Activated CD8-positive, alpha-beta T cell treated with anti-CD3 and anti-CD28 coated beads for 36 hours (primary cell): ENCODE results near the gene MRPS11. TPM values are rescaled to one million over a fixed set of nuclear protein-coding genes. Genes with fewer than 3 reads are reported as not detected.

Experiments used
- ATAC-seq: fragments of 200-7000 bp; cut with Tn5 transposase; one replicate; pipeline ENCODE4 v1.10.0; 2021; ENCODE audit warnings: mild to moderate bottlenecking, moderate library complexity
- CTCF ChIA-PET: fragments of 350-600 bp; sonication (Branson Sonifier 250); formaldehyde crosslinking; loops from one replicate; lab custom pipeline; 2021; ENCODE audit warnings: antibody characterized with exemption; lab: Charles Lee
- POLR2A ChIA-PET: fragments of 350-600 bp; sonication (Branson Sonifier 250); formaldehyde crosslinking; loops from one replicate; lab custom pipeline; 2021; ENCODE audit warnings: antibody characterized with exemption; lab: Charles Lee
- DNase-seq: peaks from one replicate; pipeline ENCODE4 v3.0.0-alpha.2; 2020
- H3K27ac Mint-ChIP-seq: one replicate; pipeline ENCODE4 v1.8.0; 2021; ENCODE audit warnings: mild to moderate bottlenecking, mixed read lengths
- H3K27me3 Mint-ChIP-seq: one replicate; pipeline ENCODE4 v1.8.0; 2021; ENCODE audit warnings: mixed read lengths
- H3K36me3 Mint-ChIP-seq: one replicate; pipeline ENCODE4 v1.8.0; 2021; ENCODE audit warnings: low read depth, mixed read lengths
- H3K4me1 Mint-ChIP-seq: one replicate; pipeline ENCODE4 v1.8.0; 2021; ENCODE audit warnings: low read depth, mixed read lengths
- H3K4me3 Mint-ChIP-seq: one replicate; pipeline ENCODE4 v1.8.0; 2021; ENCODE audit warnings: mild to moderate bottlenecking, moderate library complexity, mixed read lengths
- H3K9me3 Mint-ChIP-seq: one replicate; pipeline ENCODE4 v1.8.0; 2021; ENCODE audit warnings: mixed read lengths
- intact Hi-C: fragments of 100-400 bp; cut with micrococcal nuclease; formaldehyde crosslinking; loops from one replicate; pipeline ENCODE4 v1.10.0; 2022
- total RNA-seq, 2 experiments: library from RNA; stranded (reverse); gene quantifications; one replicate each; pipeline ENCODE4 v1.2.3, GENCODE V29; 2021
- TF ChIP-seq, protein P1 (sequence below): fragments of 200-600 bp; IDR thresholded peaks from one replicate; pipeline ENCODE4 v1.8.0; 2022; ENCODE audit warnings: antibody characterized with exemption, mild to moderate bottlenecking

MRPS11 gene
- total RNA-seq, 2 experiments from 2014 or later = 54.3 to 55.4 TPM

DNA sequence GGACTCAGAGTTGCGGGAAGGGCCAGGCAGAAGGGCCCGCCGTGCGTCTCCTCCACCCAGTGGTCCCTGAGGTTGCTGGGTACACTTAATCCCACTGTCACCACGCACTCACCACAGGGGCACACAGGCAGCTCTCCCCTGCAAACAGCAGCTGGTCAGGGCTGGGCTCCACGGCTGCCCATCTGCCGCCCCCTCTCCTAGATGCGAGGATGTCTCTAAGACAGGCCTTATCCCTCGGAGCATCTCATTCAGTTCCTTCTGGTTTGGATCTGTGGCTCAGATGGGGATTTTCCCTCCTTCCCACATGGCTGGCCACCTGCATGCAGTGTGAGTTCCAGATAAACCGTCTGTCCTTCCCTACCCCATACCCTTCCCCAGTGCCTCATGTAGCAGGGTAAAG, 26.3 kb downstream of the MRPS11 start:
- H3K27ac Mint-ChIP-seq = no peak overlapping the region
- TF ChIP-seq, protein P1, sequence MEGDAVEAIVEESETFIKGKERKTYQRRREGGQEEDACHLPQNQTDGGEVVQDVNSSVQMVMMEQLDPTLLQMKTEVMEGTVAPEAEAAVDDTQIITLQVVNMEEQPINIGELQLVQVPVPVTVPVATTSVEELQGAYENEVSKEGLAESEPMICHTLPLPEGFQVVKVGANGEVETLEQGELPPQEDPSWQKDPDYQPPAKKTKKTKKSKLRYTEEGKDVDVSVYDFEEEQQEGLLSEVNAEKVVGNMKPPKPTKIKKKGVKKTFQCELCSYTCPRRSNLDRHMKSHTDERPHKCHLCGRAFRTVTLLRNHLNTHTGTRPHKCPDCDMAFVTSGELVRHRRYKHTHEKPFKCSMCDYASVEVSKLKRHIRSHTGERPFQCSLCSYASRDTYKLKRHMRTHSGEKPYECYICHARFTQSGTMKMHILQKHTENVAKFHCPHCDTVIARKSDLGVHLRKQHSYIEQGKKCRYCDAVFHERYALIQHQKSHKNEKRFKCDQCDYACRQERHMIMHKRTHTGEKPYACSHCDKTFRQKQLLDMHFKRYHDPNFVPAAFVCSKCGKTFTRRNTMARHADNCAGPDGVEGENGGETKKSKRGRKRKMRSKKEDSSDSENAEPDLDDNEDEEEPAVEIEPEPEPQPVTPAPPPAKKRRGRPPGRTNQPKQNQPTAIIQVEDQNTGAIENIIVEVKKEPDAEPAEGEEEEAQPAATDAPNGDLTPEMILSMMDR = no peak
- intact Hi-C loops = no loop called here
- H3K4me1 Mint-ChIP-seq = peaks cover 3% of the 10 kb centered on the region
- no peaks in the 10 kb centered on the region for H3K36me3 Mint-ChIP-seq
- ATAC-seq (no peak), DNase-seq (no peak)
- POLR2A ChIA-PET = no interaction called here
- H3K4me3 Mint-ChIP-seq = no peak overlapping the region
- no peaks in the 10 kb centered on the region for H3K27me3 Mint-ChIP-seq
- CTCF ChIA-PET = no interaction called here
- no peaks in the 10 kb centered on the region for H3K9me3 Mint-ChIP-seq

DNA sequence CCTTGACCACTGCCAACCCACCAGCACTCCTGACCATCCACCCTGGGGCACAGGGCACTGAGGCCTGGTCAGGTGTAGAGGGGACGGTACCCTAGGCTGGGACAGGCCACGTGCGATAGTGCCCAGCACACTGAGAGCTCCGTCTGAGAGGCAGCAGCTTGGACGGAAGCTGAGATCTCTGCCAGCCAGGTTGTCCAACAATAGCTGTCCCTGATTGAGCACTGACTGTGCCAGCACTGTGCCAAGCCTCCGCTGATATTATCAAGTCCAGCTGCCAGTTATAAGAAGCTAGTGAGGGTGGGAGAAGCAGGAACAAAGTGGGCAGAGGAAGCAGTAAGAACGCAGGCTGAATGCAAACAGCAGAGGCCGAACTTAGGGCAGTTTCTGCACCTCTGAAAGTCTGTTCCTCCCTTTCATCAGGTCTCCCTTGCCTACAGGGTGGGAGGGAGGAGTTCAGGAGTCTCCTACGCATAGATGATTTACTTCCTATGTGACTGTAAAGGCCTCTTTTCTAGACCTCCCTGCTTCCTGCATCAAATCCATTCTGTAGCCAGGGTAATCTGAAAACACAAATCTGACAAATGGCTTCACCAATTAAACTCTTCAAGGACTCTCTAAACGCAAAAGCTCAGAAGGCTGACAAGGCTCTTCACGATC, 29.7 kb downstream of the MRPS11 start:
- Mint-ChIP-seq H3K4me1 (no peaks in the 10 kb centered on the region), H3K27ac (no peak overlapping the region), H3K4me3 (no peak overlapping the region), H3K27me3 (no peaks in the 10 kb centered on the region), H3K9me3 (no peaks in the 10 kb centered on the region), H3K36me3 (peaks cover 2% of the 10 kb centered on the region)
- intact Hi-C loops = no loop called here
- no peak for DNase-seq
- no peak for ATAC-seq
- CTCF ChIA-PET = no interaction called here
- POLR2A ChIA-PET = no interaction called here
- TF ChIP-seq, protein P1 = no peak

DNA sequence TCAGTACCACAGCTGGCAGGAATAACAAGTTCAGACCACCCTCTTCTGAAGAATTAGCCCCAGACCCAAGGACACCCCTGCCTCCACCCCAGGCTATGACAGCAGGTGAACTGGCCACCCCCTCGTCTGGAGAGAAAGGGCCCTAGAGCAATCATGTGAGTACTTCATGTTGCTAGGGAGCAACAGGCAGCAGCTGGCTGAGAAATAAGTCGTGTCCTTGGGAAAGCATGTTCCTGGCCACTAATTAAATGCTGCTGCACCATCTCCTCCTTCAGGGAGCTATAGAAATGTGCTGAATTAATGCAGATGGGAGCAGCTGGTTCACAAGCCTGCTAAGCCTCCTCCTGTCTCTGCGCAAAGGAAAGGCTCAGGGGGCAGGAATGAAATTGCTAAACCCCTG, 31.5 kb downstream of the MRPS11 start:
- Mint-ChIP-seq H3K9me3 (no peaks in the 10 kb centered on the region), H3K4me3 (no peak overlapping the region), H3K27ac (no peak overlapping the region), H3K4me1 (no peaks in the 10 kb centered on the region), H3K27me3 (no peaks in the 10 kb centered on the region), H3K36me3 (peaks cover 3% of the 10 kb centered on the region)
- DNase-seq = no peak
- intact Hi-C loops = no loop called here
- ChIA-PET CTCF (interaction anchor here (1.0 kb wide), 1 partner anchor 22 kb away, joined by 3 read pairs; no protein-coding TSS in a partner anchor), POLR2A (no interaction called here)
- no peak for ATAC-seq
- TF ChIP-seq, protein P1 = no peak

DNA sequence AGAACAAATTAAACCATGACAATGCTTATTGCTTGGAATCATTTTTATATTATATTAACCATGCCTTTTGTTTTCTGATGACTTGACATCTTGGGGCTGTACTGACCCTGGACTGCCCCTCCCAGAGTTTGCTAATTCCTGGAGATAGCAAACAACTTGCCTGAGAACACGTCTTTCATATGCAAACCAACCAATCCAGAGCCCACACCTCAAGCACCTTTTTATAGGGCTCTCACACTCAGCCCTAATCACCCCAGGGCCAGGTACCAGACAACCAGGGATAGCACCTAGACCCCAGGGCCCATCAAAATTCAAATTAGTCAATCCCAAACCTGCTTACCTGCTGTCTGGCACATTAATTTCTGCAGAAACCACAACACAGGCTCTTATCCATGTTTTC, 36.9 kb downstream of the MRPS11 start:
- ChIA-PET CTCF (interaction anchor here (0.6 kb wide), 1 partner anchor 261 kb away, joined by 4 read pairs; no protein-coding TSS in a partner anchor), POLR2A (no interaction called here)
- intact Hi-C loops = no loop called here
- TF ChIP-seq, protein P1 = no peak
- H3K9me3 Mint-ChIP-seq = no peaks in the 10 kb centered on the region
- no peaks in the 10 kb centered on the region for H3K27me3 Mint-ChIP-seq
- H3K27ac Mint-ChIP-seq = no peak overlapping the region
- no peaks in the 10 kb centered on the region for H3K4me1 Mint-ChIP-seq
- ATAC-seq (no peak), DNase-seq (no peak)
- peaks cover 10% of the 10 kb centered on the region for H3K36me3 Mint-ChIP-seq
- no peak overlapping the region for H3K4me3 Mint-ChIP-seq

DNA sequence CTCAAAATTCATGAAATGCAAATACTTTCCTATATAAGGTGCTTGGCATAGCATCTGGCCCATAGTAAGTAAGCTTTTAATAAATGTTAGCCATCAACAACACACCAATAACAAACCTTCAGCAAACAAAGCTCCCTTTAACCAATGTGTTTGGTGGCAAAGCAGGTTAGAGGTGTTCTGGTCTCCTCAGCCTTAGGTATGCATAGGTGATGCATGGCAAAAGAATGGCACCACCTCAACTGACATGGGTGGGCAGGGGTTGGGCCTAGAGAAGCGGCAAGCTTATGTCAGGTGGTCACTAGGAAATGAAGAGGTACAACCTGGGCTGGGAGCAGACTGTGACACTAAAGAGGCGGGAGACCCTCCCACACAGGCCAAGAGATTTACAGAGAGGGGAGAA, 38.2 kb downstream of the MRPS11 start:
- ATAC-seq = no peak
- POLR2A ChIA-PET = no interaction called here
- TF ChIP-seq, protein P1 = no peak
- CTCF ChIA-PET = no interaction called here
- Mint-ChIP-seq H3K36me3 (peaks cover 15% of the 10 kb centered on the region), H3K9me3 (no peaks in the 10 kb centered on the region), H3K4me1 (peaks cover 6% of the 10 kb centered on the region), H3K4me3 (no peak overlapping the region), H3K27ac (no peak overlapping the region), H3K27me3 (no peaks in the 10 kb centered on the region)
- intact Hi-C loops = no loop called here
- DNase-seq = no peak
